22Rv1 (cell line): ENCODE results near the gene GRIK4.

Source experiments
- CTCF ChIP-seq: fragments of 450-650 bp; IDR thresholded peaks from 2 replicates; pipeline ENCODE4 v1.5.1; 2017; ENCODE audit warnings: mild to moderate bottlenecking
- ZFX ChIP-seq: fragments of 450-650 bp; IDR thresholded peaks from 2 replicates; pipeline ENCODE4 v1.6.1; 2017; ENCODE audit warnings: antibody characterized with exemption, borderline replicate concordance

GRCh38 chr11:120794748-120795147 is 283.2 kb downstream of the GRIK4 start:
- TF ChIP-seq CTCF, result no peak
- no peak for TF ChIP-seq ZFX
